GM10847 (cell line): Measurements from ENCODE around the gene REN.

Experiments used
- POLR2A ChIP-seq: IDR thresholded peaks from 2 replicates; pipeline ENCODE4 v1.6.1; 2011; ENCODE audit not compliant: insufficient read length; ENCODE audit errors: extremely low read depth

The REN gene

GRCh38 chr1:204114606-204115005 lies 51.5 kb downstream of the REN start:
- no peak for TF ChIP-seq POLR2A

GRCh38 chr1:204113896-204114295 lies 52.2 kb downstream of the REN start:
- no peak for TF ChIP-seq POLR2A

GRCh38 chr1:204112876-204113730 lies 53.0 kb downstream of the REN start:
- TF ChIP-seq POLR2A: no peak

GRCh38 chr1:204110894-204111633 lies 55.1 kb downstream of the REN start:
- TF ChIP-seq POLR2A: no peak

- no peak for TF ChIP-seq POLR2A
These were observed 57.6 kb downstream of the REN start for GRCh38 chr1:204108312-204109141.

GRCh38 chr1:204107892-204108291 lies 58.2 kb downstream of the REN start:
- no peak for TF ChIP-seq POLR2A

- no peak for TF ChIP-seq POLR2A
These were observed 59.3 kb downstream of the REN start for GRCh38 chr1:204106825-204107224.

- TF ChIP-seq POLR2A: no peak
These were observed 61.0 kb downstream of the REN start for GRCh38 chr1:204105131-204105515.
